ENCODE data around the gene OSBPL10.

The OSBPL10 gene

DNA sequence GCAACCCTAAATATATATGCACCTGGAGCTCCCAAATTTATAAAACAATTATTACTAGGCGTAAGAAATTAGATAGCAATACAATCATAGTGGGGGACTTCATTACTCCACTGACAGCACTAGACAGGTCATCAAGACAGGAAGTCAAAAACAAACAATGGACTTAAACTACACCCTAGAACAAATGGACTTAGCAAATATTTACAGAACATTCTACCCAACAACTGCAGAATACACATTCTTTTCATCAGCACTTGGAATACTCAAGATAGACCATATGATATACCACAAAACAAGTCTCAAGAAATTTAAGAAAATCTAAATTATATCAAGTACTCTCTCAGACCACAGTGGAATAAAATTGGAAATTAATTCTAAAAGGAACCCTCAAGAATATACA is 201.5 kb downstream of the OSBPL10 start:
- no peak for DNase-seq (ENCODE audit: extremely low read depth, low read depth)
- TF ChIP-seq, protein P1, sequence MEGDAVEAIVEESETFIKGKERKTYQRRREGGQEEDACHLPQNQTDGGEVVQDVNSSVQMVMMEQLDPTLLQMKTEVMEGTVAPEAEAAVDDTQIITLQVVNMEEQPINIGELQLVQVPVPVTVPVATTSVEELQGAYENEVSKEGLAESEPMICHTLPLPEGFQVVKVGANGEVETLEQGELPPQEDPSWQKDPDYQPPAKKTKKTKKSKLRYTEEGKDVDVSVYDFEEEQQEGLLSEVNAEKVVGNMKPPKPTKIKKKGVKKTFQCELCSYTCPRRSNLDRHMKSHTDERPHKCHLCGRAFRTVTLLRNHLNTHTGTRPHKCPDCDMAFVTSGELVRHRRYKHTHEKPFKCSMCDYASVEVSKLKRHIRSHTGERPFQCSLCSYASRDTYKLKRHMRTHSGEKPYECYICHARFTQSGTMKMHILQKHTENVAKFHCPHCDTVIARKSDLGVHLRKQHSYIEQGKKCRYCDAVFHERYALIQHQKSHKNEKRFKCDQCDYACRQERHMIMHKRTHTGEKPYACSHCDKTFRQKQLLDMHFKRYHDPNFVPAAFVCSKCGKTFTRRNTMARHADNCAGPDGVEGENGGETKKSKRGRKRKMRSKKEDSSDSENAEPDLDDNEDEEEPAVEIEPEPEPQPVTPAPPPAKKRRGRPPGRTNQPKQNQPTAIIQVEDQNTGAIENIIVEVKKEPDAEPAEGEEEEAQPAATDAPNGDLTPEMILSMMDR (IDR thresholded peaks at IDR 0.05; ENCODE audit: low read depth, low read length), result no peak

DNA sequence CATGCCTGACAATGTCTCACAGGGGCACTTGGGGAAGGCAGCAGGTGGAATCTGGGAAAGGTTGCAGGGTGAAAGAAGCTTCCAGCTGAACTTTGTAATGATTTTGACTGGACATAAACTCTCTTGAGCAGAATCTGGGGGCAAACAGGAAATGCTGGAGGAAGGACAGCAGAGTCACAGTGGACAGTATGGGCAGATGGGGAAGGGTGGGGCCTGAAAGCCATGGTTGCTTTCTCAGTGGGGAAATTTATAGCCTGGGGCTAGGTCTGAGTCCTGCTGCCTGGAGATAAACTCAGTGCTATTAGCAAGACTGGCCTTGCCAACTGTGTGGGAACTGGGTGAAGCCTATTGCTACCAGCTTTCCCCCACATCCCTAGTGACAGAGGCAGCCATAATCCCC is 203.2 kb downstream of the OSBPL10 start:
- no peak for DNase-seq (ENCODE audit: extremely low read depth, low read depth)
- TF ChIP-seq, protein P1 (IDR thresholded peaks at IDR 0.05; ENCODE audit: low read depth, low read length), result no peak

DNA sequence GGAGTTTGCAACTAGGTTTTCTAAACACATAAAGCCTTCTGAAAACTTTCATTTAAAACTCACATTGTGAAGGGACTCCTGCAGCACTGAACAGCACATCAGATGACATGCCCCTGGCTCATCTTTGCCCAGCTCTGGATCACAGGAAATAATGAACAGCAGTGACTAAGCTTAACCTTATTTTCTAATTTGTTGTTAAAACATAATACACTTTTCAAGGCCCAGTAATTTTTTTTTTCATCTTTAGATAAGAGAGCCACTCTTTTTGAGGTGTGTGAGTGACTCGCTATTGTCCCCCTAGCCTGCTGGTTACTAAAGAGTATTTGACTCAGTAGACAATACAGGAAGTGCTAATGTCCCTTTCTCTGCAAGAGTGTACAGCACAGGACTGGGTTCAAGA is 204.0 kb downstream of the OSBPL10 start:
- no peak for DNase-seq (ENCODE audit: extremely low read depth, low read depth)

DNA sequence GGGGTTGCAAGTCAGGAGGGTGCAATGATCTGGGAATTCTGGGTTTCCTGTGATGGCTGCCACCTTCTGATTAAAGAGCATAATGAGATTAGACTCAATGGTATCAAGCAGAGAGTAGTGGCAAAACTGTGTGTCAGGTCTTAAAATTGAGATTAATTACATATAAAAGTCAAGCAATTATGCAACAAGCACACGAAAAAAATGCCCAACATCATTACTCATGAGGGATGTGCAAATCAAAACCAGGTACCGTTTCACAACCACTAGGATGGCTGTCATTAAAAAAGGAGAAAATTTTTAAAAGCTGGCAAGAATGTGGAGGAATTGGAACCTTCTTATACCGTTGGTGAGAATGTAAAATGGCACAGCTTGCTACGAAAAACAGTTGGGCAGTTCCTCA is 205.0 kb downstream of the OSBPL10 start:
- TF ChIP-seq, protein P1 (IDR thresholded peaks at IDR 0.05; ENCODE audit: low read depth, low read length), result no peak
- DNase-seq (ENCODE audit: extremely low read depth, low read depth), result no peak

More for the DNA sequence above, 204.0 kb downstream of the OSBPL10 start:
- TF ChIP-seq, protein P1 (IDR thresholded peaks at IDR 0.05; ENCODE audit: low read depth, low read length), result no peak

DNA sequence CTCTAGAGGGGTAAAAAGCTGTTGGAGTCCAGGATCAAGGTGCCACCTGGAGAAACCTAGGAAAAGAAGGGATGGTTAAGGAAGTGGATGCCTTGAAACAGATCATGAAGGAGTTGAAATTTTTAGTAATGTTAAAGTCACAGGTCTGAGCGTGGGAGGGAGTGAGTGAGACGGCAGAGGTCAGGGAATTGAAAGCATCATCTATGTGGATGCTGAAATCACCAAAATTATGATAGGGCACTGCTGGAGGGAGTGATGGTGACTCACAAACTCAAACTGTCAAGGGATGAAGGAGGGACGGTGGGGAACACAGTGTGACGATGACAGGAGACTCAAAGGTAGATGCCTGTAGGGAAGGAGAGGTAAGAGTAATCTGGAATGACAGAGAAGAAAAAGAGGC is 205.7 kb downstream of the OSBPL10 start:
- TF ChIP-seq, protein P1 (IDR thresholded peaks at IDR 0.05; ENCODE audit: low read depth, low read length), result no peak
- DNase-seq (ENCODE audit: extremely low read depth, low read depth), result no peak

DNA sequence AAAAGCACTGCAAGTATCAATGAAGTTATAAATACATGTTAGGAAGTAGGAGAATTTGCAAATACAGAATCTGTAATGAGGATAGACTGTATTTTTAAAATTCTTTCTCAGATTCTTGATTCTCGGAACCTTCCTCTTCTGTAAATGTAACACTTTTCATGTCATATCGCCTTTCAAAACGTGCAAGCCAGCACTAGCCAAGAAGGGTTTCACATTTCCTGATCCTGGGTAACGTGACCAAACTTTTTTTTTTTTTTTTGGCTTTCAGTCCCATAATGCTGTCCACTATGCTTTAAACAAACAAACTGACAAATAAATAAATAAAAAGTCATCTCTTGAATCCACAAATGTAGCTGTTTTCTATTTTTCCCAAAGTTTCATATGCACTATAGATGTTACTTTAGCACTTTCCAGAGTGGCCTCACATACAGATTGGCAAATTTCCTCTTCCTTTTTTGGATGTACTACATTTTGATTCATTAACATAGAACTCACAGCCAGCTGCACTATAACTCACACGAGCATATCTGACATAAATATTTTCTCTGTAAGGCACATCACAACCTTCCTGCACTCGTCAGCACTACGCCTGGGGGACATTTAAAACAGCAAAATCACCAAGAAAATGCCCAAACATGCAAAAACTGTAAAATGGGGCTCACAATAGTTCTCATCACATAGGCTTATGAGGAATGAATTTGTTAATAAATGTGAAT is 208.1 kb downstream of the OSBPL10 start:
- TF ChIP-seq, protein P1 (IDR thresholded peaks at IDR 0.05; ENCODE audit: low read depth, low read length), result no peak
- no peak for DNase-seq (ENCODE audit: extremely low read depth, low read depth)

DNA sequence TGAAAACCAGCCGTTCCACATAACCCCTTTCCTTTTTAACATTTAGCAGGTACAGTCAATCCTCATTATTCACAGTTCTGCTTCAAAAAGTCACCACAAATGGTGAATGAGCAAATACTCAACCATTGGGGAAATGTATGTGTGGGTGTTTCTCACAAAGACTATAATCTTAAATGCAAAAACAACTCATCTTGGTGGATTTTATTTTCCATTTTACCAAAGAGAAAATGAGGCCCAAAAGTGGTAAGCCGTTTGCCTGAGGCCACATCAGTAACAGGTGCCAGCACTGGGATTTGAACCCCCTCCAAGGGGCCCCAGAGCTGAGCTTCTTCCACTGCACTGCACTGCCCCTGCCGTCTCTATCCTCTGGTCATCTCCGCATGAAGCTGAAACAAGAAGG is 208.8 kb downstream of the OSBPL10 start:
- TF ChIP-seq, protein P1 (IDR thresholded peaks at IDR 0.05; ENCODE audit: low read depth, low read length), result no peak
- no peak for DNase-seq (ENCODE audit: extremely low read depth, low read depth)

Measured in AG09319 (cell line).